GM20431 (cell line): Measurements from ENCODE around the gene CEP41.

Source experiments
- in situ Hi-C: fragments of 300-500 bp; cut with MseI, MboI; formaldehyde crosslinking; loops from one replicate; pipeline ENCODE4 v1.15.0; 2020; ENCODE audit warnings: low sequenced_read_pairs; ENCODE audit not compliant: unreplicated experiment

Gene CEP41

GRCh38 chr7:130394421-130395195 lies 46.2 kb downstream of the CEP41 start:
- in situ Hi-C loops = no loop called here

GRCh38 chr7:130393841-130394411 lies 46.9 kb downstream of the CEP41 start:
- in situ Hi-C loops = no loop called here

DNA sequence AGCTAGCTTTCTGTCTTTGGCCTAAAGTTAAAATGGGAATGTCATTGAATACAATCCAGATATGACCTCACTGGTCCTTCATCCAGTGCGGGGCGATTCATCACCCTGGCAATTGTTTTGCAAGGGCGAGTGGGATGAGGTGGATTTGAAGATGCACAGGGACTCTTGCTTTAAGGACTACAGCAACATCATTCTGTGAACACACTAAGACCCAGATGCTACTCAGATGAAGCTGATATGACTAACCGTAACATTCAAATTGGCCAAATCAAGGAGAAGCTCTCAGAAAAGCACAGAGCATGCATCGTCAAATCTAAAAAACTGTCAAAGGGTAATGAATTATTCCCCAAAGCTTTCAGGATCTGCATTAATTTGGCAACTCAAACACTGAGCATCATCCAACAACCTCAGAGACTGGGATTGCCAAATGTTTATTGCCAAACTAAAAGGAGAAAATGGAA lies 47.7 kb downstream of the CEP41 start:
- in situ Hi-C loops = no loop called here

- in situ Hi-C loops = no loop called here
Measured at GRCh38 chr7:130390486-130390885, 50.3 kb downstream of the CEP41 start.

GRCh38 chr7:130388671-130389070 lies 52.1 kb downstream of the CEP41 start:
- in situ Hi-C loops = no loop called here

DNA sequence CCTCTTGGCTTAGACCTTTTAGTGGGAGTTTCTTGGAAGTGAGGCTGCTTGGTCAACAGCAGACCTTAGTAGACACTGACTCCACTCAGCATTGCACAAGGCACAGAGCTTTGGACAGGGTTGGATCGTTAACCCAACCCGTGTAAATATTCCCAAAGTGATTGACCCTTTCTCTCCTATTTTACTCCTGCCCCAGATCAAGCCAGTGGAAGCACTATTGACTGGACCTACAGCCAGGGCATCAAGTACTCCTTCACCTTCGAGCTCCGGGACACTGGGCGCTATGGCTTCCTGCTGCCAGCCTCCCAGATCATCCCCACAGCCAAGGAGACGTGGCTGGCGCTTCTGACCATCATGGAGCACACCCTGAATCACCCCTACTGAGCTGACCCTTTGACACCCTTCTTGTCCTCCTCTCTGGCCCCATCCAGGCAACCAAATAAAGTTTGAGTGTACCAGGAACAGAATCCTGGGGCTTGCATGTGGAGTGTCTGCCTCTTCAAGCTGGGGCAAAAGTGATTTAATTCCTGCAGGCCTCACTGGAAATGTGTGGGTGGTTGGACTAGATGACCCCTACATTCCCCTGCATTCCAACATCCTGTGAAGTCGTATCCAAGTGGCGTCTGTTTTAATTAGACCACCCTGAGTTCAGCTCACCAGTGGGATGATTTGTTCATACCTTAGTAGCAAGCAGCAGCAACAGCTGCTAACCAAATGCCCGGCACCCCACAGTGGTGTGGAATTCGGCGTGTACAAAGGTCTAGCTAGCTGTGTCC lies 53.0 kb downstream of the CEP41 start:
- in situ Hi-C loops = no loop called here

GRCh38 chr7:130387306-130387627 lies 53.5 kb downstream of the CEP41 start:
- in situ Hi-C loops = no loop called here

DNA sequence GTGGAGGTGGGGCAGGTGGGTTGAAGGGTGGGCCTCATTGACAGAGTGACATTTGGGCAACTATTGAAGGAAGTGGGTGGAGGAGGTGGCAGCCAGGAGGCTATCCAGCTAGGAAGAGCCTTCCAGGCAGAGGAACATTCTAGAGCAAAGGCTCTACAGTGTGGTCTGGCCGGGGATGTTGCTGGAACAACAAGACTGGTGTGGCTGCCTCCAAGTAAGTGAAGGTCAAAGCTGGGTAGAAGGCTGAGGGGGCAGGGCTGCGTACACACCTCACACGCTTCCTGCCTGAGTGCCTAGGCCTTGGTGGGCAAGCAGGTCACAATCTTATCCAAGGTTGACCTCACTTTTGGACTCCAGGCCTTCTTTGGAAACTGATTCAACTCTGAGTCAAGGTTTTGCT lies 53.9 kb downstream of the CEP41 start:
- in situ Hi-C loops = no loop called here

- in situ Hi-C loops = no loop called here
Measured at GRCh38 chr7:130385600-130386066, 55.2 kb downstream of the CEP41 start.

- in situ Hi-C loops = no loop called here
Measured at GRCh38 chr7:130384841-130385599, 55.8 kb downstream of the CEP41 start.

DNA sequence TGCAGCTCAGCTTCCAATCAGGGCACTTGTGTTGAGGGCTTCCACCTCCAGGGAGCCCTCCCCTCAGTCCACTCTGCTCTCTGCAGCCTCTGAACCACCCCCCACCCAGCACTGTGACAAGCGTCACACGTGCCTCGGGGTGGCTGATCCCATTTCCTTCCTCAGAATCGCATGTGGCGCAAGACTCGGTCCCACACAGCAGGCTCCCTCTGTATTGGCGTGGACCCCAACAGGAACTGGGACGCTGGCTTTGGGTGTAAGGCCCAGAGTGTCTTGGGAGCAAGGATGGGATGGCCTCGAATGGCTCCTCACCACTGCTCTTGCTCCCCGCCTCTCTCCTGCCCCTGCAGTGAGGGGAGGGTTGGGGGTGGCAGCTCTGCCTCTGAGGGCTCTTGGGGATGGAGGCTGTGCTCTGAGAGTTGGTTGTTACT lies 56.4 kb downstream of the CEP41 start:
- in situ Hi-C loops = no loop called here

DNA sequence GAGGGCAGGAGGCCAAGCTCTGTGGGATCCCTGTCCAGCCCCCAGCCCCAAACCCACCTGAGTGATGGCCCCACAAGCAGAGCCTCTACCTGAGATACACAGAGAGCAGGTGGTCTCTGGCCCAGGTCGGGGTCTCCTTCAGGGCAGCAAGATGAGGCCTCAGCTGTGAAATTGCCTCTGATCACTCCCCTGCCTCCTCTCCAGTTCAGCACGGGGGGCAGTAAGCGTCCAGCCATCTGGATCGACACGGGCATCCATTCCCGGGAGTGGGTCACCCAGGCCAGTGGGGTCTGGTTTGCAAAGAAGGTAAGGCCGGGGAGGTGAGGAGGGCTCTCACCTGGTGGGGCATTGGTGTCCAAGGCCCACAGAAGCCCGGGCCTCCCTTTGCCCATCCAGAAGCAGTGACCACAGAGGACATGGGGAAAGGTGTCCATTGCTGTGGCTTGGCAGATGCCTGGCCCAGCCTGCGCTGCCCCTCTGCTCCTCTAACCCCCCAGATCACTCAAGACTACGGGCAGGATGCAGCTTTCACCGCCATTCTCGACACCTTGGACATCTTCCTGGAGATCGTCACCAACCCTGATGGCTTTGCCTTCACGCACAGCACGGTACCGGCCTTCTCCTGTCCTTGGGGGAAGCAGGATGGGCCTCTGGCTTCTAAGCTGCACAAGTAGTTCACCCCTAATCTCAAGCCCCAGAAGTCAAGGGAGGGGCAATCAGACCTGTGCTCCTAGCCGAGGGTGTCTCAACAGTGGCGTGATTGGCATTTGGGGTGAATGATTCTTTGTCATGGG lies 57.4 kb downstream of the CEP41 start:
- in situ Hi-C loops = no loop called here

DNA sequence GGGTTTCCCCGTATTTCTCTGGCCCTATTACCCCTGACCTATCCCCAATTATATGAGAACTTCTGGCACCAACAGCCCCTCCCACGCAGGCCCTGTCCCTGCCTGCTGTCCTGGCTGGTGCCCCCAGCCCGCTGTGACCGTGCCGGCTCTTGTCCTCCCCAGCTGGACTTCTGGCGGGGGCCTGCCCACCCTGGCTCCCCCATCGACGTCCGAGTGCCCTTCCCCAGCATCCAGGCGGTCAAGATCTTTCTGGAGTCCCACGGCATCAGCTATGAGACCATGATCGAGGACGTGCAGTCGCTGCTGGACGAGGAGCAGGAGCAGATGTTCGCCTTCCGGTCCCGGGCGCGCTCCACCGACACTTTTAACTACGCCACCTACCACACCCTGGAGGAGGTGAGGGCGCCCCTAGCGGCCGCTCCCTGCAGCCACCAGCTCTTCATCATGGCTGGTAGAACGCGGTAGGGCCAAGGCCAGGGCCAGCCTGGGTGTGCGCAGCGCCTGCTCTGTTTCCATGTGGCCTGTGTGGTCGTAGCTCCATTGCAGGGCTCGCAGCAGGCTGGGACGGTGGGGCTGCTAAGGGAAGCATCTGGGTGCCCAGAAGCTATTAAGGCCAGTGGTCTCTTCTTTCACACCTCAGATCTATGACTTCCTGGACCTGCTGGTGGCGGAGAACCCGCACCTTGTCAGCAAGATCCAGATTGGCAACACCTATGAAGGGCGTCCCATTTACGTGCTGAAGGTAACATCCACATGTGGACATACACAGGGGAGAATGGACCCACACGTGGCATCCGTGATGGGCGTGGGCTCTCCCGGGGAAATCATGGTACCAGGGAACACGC lies 59.1 kb downstream of the CEP41 start:
- in situ Hi-C loops = no loop called here

- in situ Hi-C loops = no loop called here
Measured at GRCh38 chr7:130380861-130381455, 59.9 kb downstream of the CEP41 start.

GRCh38 chr7:130379921-130380860 lies 60.6 kb downstream of the CEP41 start, which contains the start of gene CPA1:
Gene CPA1, plus strand, starts transcription at chr7:130380494. Its CDS starts 27 bp downstream, at chr7:130380521.
- in situ Hi-C loops = no loop called here

DNA sequence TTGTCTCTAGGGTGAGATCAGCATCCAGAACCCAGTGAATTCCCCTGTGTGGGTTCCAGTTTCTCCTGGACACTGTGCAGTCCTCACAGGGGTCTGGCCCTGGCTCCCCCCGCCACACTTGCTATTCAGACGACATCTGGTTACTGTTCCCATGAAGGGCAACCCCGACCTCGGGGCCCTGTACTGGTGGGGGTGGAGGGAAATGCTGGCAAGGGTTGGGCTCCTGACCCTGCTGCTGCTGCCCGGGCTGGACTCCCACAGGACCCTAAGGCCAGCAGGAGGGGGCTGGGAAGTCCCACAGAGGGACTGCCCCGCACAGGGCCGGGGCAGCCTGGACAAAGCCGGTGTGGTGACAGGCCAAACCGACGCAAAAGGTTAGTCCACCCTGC lies 61.3 kb downstream of the CEP41 start:
- in situ Hi-C loops = no loop called here

DNA sequence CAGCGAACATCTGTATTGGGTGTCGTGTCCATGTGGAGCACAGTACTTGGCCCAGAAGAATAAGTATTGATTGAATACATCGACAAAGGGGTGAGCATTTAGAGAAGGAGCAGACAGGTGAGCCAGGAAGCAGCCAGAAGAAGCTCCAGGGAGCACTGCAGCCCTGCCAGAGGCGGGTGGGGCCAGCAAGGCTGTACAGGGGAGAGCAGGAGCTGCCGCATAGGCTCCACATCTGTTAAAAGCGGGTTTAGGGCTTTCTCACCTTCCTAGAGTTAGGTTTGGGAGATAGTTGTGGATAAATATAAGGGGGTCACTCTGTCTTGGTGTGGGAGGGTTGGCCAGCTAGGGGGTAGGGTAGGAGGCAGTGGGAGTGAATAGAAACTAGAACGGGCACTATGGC lies 61.8 kb downstream of the CEP41 start:
- in situ Hi-C loops = no loop called here
